HEK293 (cell line): ENCODE measurements around the gene MAGEB1.

Source experiments
- SP7 ChIP-seq: fragments of 450-650 bp; formaldehyde crosslinking; IDR thresholded peaks from 2 replicates; pipeline ENCODE4 v1.5.1; 2016; ENCODE audit warnings: missing biosample characterization, missing genetic modification characterization
- ZEB2 ChIP-seq: fragments of 450-650 bp; formaldehyde crosslinking; IDR thresholded peaks from 2 replicates; pipeline ENCODE4 v1.5.1; 2016; ENCODE audit warnings: missing biosample characterization, missing genetic modification characterization
- ZNF335 ChIP-seq: fragments of 450-650 bp; formaldehyde crosslinking; conservative IDR thresholded peaks from 2 replicates; pipeline ENCODE4 v1.5.1; 2016; ENCODE audit warnings: missing biosample characterization, missing genetic modification characterization
- ZNF37A ChIP-seq: fragments of 450-650 bp; IDR thresholded peaks from 2 replicates; pipeline ENCODE4 v1.5.1; 2018; ENCODE audit warnings: missing biosample characterization, missing genetic modification characterization
- ZNF785 ChIP-seq: fragments of 450-650 bp; formaldehyde crosslinking; IDR thresholded peaks from 2 replicates; pipeline ENCODE4 v1.5.1; 2016; ENCODE audit warnings: missing biosample characterization, missing genetic modification characterization
- TF ChIP-seq, protein P1 (sequence below): fragments of 450-650 bp; formaldehyde crosslinking; IDR thresholded peaks from 2 replicates; pipeline ENCODE4 v1.5.1; 2016; ENCODE audit warnings: missing biosample characterization, missing genetic modification characterization, low read depth
- TF ChIP-seq, protein P2 (sequence below): fragments of 450-650 bp; formaldehyde crosslinking; IDR thresholded peaks from 2 replicates; pipeline ENCODE4 v1.5.1; 2016; ENCODE audit warnings: missing biosample characterization, missing genetic modification characterization

DNA sequence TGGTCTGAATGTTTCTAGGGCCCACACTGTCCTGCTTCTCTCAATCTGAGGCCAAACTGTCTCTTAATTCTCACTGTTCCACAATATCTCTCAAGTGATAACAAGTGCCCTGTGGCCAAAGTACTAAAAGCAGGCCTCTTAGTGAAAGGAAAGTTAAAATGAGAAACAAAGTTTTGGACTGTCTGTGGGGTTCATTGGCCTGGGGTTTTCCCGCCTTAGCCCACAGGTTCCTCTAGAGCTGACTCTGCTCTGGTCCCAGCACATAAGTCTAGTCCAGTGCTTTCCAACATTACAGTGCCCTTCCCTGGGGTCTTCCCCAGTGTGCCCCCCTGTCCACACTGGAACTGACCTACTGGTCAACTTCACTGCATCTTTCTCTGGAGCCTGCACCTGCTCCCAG lies 6.3 kb downstream of the MAGEB1 start:
- TF ChIP-seq ZNF785 (no peak), ZNF335 (tag by site-specific recombination) (no peak), ZEB2 (tag by site-specific recombination) (no peak), ZNF37A (tag by site-specific recombination) (no peak), SP7 (tag by site-specific recombination) (no peak)
- TF ChIP-seq, protein P1, sequence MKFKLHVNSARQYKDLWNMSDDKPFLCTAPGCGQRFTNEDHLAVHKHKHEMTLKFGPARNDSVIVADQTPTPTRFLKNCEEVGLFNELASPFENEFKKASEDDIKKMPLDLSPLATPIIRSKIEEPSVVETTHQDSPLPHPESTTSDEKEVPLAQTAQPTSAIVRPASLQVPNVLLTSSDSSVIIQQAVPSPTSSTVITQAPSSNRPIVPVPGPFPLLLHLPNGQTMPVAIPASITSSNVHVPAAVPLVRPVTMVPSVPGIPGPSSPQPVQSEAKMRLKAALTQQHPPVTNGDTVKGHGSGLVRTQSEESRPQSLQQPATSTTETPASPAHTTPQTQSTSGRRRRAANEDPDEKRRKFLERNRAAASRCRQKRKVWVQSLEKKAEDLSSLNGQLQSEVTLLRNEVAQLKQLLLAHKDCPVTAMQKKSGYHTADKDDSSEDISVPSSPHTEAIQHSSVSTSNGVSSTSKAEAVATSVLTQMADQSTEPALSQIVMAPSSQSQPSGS = no peak
- TF ChIP-seq, protein P2, sequence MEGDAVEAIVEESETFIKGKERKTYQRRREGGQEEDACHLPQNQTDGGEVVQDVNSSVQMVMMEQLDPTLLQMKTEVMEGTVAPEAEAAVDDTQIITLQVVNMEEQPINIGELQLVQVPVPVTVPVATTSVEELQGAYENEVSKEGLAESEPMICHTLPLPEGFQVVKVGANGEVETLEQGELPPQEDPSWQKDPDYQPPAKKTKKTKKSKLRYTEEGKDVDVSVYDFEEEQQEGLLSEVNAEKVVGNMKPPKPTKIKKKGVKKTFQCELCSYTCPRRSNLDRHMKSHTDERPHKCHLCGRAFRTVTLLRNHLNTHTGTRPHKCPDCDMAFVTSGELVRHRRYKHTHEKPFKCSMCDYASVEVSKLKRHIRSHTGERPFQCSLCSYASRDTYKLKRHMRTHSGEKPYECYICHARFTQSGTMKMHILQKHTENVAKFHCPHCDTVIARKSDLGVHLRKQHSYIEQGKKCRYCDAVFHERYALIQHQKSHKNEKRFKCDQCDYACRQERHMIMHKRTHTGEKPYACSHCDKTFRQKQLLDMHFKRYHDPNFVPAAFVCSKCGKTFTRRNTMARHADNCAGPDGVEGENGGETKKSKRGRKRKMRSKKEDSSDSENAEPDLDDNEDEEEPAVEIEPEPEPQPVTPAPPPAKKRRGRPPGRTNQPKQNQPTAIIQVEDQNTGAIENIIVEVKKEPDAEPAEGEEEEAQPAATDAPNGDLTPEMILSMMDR (tag by site-specific recombination) = no peak
